Measurements from ENCODE around the gene CCDC127.

DNA sequence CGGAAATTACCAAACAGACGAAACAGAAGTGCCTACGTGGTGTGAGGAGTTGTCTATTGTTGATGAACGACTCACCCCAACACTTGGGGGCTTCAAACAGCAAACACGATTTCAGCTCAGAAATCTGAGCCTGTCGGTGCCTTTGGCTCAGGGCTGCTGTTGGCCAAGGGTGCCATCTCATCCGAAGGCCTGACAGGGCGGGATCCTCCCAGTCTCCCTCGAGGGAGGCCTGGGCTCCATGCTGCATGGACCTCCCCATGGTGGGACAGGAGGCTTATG is 25.3 kb downstream of the CCDC127 start:
- no peak for TF ChIP-seq YY1 (IDR thresholded peaks at IDR 0.05; ENCODE audit: insufficient read depth, insufficient read length)
- TF ChIP-seq ZNF274 (IDR thresholded peaks at IDR 0.05; ENCODE audit: low read depth, low read length), result no peak
- TF ChIP-seq SUZ12 (IDR thresholded peaks at IDR 0.05; ENCODE audit: extremely low read depth, insufficient read depth, insufficient read length), result no peak
